ENCODE results near the gene PROX2.

GRCh38 chr14:74867673-74868072 is 8.3 kb downstream of the PROX2 start:
- TF ChIP-seq POLR2A (IDR thresholded peaks at IDR 0.05) (no peak), CTCF (IDR thresholded peaks at IDR 0.05) (no peak)

Measured in ovary (tissue), 3 donors.